Measurements from ENCODE around the gene TPK1. TPM values are rescaled to one million over a fixed set of nuclear protein-coding genes. Genes with fewer than 3 reads are reported as not detected.

Gene TPK1
- total RNA-seq, 1 donor from 2014 or later, result 2.2 TPM

DNA sequence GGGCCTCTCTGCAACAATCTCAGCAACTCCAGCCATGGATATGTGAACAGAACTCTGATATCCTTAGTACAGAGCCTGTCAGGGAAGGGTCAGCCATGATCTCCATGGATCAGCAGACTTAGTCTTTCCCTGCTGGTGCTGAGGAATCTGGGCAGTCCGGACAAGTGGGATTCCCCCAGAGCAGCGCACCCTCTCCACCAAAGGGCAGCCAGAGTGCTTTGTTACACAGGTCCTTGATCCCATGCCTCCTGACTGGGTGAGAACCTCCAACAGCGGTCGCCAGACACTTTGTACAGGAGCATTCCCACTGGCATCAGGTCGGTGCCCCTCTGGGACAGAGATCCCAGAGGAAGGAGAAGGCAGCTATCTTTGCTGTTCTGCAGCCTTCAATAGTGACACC, 38.9 kb downstream of the TPK1 start:
- no peak overlapping the region for H3K9ac ChIP-seq (ENCODE audit: low read length)
- FAIRE-seq, result no peak
- H3K27me3 ChIP-seq (ENCODE audit: insufficient read depth, low read length), result no peaks in the 10 kb centered on the region
- no peaks in the 10 kb centered on the region for H3K27me3 Mint-ChIP-seq (ENCODE audit: low read depth, unreplicated experiment)
- H3K9me3 Mint-ChIP-seq (ENCODE audit: unreplicated experiment), result no peaks in the 10 kb centered on the region
- H3K4me3 Mint-ChIP-seq (ENCODE audit: unreplicated experiment), result no peak overlapping the region
- H3K27ac Mint-ChIP-seq (ENCODE audit: unreplicated experiment), result no peak overlapping the region
- H4K20me1 ChIP-seq (ENCODE audit: insufficient read depth, low read length), result no peaks in the 10 kb centered on the region
- no peaks in the 10 kb centered on the region for H3K4me1 ChIP-seq (ENCODE audit: insufficient read depth, low read length)
- TF ChIP-seq, protein P1, sequence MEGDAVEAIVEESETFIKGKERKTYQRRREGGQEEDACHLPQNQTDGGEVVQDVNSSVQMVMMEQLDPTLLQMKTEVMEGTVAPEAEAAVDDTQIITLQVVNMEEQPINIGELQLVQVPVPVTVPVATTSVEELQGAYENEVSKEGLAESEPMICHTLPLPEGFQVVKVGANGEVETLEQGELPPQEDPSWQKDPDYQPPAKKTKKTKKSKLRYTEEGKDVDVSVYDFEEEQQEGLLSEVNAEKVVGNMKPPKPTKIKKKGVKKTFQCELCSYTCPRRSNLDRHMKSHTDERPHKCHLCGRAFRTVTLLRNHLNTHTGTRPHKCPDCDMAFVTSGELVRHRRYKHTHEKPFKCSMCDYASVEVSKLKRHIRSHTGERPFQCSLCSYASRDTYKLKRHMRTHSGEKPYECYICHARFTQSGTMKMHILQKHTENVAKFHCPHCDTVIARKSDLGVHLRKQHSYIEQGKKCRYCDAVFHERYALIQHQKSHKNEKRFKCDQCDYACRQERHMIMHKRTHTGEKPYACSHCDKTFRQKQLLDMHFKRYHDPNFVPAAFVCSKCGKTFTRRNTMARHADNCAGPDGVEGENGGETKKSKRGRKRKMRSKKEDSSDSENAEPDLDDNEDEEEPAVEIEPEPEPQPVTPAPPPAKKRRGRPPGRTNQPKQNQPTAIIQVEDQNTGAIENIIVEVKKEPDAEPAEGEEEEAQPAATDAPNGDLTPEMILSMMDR (IDR thresholded peaks at IDR 0.05; ENCODE audit: insufficient read depth, low read depth, low read length), result no peak
- TF ChIP-seq EZH2 (IDR thresholded peaks at IDR 0.05; ENCODE audit: insufficient read depth, low read length), result no peak
- DNase-seq (ENCODE audit: low read depth), result no peak
- H3K4me3 ChIP-seq (ENCODE audit: insufficient read depth, low read depth, low read length), result no peak overlapping the region
- no peaks in the 10 kb centered on the region for H3K79me2 ChIP-seq (ENCODE audit: insufficient read depth, low read length)
- no peaks in the 10 kb centered on the region for H3K36me3 ChIP-seq (ENCODE audit: insufficient read depth, low read length)
- no peaks in the 10 kb centered on the region for H3K36me3 Mint-ChIP-seq (ENCODE audit: low read depth, unreplicated experiment)
- H3K9me3 ChIP-seq (ENCODE audit: insufficient read depth, low read depth, low read length), result peaks cover 5% of the 10 kb centered on the region
- H3K27ac ChIP-seq (ENCODE audit: low read depth, low read length), result no peak overlapping the region
- no peak overlapping the region for H3K4me2 ChIP-seq (ENCODE audit: low read length)
- no peaks in the 10 kb centered on the region for H3K4me1 Mint-ChIP-seq (ENCODE audit: low read depth, unreplicated experiment)
- H2AFZ ChIP-seq (ENCODE audit: low read depth, low read length), result no peak overlapping the region

DNA sequence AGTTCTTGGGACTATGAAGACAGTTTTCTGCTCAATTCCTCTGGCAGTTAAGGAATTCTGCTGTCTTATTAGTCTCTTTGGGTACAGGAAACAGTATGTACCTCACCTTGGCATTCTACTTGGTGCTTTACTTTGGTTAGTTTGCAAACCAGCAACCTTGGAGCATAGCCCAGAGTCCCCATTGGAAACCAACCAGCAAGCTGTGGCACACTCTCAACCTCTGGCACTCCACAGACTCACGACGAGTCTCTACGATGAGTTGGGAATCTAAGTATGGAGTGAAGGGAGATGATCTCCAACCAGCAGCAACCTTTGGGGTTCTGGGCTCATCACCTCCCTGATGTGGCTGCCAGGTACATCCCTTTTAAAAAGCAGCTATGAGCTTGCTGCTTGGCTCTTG, 43.8 kb downstream of the TPK1 start:
- no peak overlapping the region for H3K4me3 ChIP-seq (ENCODE audit: insufficient read depth, low read depth, low read length)
- TF ChIP-seq, protein P1 (IDR thresholded peaks at IDR 0.05; ENCODE audit: insufficient read depth, low read depth, low read length), result no peak
- TF ChIP-seq EZH2 (IDR thresholded peaks at IDR 0.05; ENCODE audit: insufficient read depth, low read length), result no peak
- Mint-ChIP-seq H3K36me3 (ENCODE audit: low read depth, unreplicated experiment) (no peaks in the 10 kb centered on the region), H3K27ac (ENCODE audit: unreplicated experiment) (no peak overlapping the region), H3K27me3 (ENCODE audit: low read depth, unreplicated experiment) (no peaks in the 10 kb centered on the region), H3K4me1 (ENCODE audit: low read depth, unreplicated experiment) (no peaks in the 10 kb centered on the region), H3K4me3 (ENCODE audit: unreplicated experiment) (no peak overlapping the region), H3K9me3 (ENCODE audit: unreplicated experiment) (no peaks in the 10 kb centered on the region)
- no peak overlapping the region for H3K27ac ChIP-seq (ENCODE audit: low read depth, low read length)
- no peaks in the 10 kb centered on the region for H3K27me3 ChIP-seq (ENCODE audit: insufficient read depth, low read length)
- H3K79me2 ChIP-seq (ENCODE audit: insufficient read depth, low read length), result no peaks in the 10 kb centered on the region
- no peak for FAIRE-seq
- no peaks in the 10 kb centered on the region for H3K36me3 ChIP-seq (ENCODE audit: insufficient read depth, low read length)
- H3K4me1 ChIP-seq (ENCODE audit: insufficient read depth, low read length), result no peaks in the 10 kb centered on the region
- H4K20me1 ChIP-seq (ENCODE audit: insufficient read depth, low read length), result no peaks in the 10 kb centered on the region
- DNase-seq (ENCODE audit: low read depth), result no peak
- no peak overlapping the region for H3K9ac ChIP-seq (ENCODE audit: low read length)
- H3K4me2 ChIP-seq (ENCODE audit: low read length), result no peak overlapping the region
- no peak overlapping the region for H2AFZ ChIP-seq (ENCODE audit: low read depth, low read length)
- H3K9me3 ChIP-seq (ENCODE audit: insufficient read depth, low read depth, low read length), result peaks cover 4% of the 10 kb centered on the region

DNA sequence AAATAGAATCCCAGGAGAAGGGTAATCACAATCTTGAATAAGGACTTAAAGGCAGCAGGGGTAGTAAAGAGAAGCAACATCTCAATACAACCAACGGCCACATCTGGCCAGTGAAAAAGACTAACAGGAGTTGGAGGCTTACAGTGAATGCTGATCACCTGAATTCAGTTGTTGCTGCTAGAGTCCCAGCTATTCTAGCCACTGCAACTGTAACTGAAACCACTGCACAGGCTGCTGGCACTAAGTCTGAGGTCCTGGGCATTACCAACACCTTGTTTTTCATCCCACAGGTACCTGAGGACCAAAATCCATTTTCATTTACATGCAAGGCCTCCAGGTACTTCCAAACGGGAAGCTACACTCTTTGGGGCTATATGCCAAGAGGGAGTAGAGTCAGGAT, 44.4 kb downstream of the TPK1 start:
- Histone ChIP-seq H3K4me2 (ENCODE audit: low read length) (no peak overlapping the region), H3K79me2 (ENCODE audit: insufficient read depth, low read length) (no peaks in the 10 kb centered on the region), H3K4me1 (ENCODE audit: insufficient read depth, low read length) (no peaks in the 10 kb centered on the region), H3K27me3 (ENCODE audit: insufficient read depth, low read length) (no peaks in the 10 kb centered on the region), H3K27ac (ENCODE audit: low read depth, low read length) (no peak overlapping the region), H3K4me3 (ENCODE audit: insufficient read depth, low read depth, low read length) (no peak overlapping the region), H3K9ac (ENCODE audit: low read length) (no peak overlapping the region), H3K36me3 (ENCODE audit: insufficient read depth, low read length) (no peaks in the 10 kb centered on the region), H2AFZ (ENCODE audit: low read depth, low read length) (no peak overlapping the region), H3K9me3 (ENCODE audit: insufficient read depth, low read depth, low read length) (peaks cover under 1% of the 10 kb centered on the region), H4K20me1 (ENCODE audit: insufficient read depth, low read length) (no peaks in the 10 kb centered on the region)
- Mint-ChIP-seq H3K4me1 (ENCODE audit: low read depth, unreplicated experiment) (no peaks in the 10 kb centered on the region), H3K4me3 (ENCODE audit: unreplicated experiment) (no peak overlapping the region), H3K27me3 (ENCODE audit: low read depth, unreplicated experiment) (no peaks in the 10 kb centered on the region), H3K27ac (ENCODE audit: unreplicated experiment) (no peak overlapping the region), H3K36me3 (ENCODE audit: low read depth, unreplicated experiment) (no peaks in the 10 kb centered on the region), H3K9me3 (ENCODE audit: unreplicated experiment) (no peaks in the 10 kb centered on the region)
- TF ChIP-seq, protein P1 (IDR thresholded peaks at IDR 0.05; ENCODE audit: insufficient read depth, low read depth, low read length), result no peak
- no peak for TF ChIP-seq EZH2 (IDR thresholded peaks at IDR 0.05; ENCODE audit: insufficient read depth, low read length)
- DNase-seq (ENCODE audit: low read depth) (no peak), FAIRE-seq (no peak)

Data from astrocyte (in vitro differentiated cells and primary cell).